ENCODE results near the gene ATP10B.

The ATP10B gene

GRCh38 chr5:160657068-160657507 is 194.9 kb downstream of the ATP10B start:
- DNase-seq: no peak
- in situ Hi-C loops (cut with HindIII; ENCODE audit: low pct_ligation_motif_present, low pct_unique_long_range_greater_than_20kb, low sequenced_read_pairs): no loop called here

- in situ Hi-C loops (cut with HindIII; ENCODE audit: low pct_ligation_motif_present, low pct_unique_long_range_greater_than_20kb, low sequenced_read_pairs): no loop called here
- no peak for DNase-seq
Observed at GRCh38 chr5:160655717-160656116, 196.3 kb downstream of the ATP10B start.

DNA sequence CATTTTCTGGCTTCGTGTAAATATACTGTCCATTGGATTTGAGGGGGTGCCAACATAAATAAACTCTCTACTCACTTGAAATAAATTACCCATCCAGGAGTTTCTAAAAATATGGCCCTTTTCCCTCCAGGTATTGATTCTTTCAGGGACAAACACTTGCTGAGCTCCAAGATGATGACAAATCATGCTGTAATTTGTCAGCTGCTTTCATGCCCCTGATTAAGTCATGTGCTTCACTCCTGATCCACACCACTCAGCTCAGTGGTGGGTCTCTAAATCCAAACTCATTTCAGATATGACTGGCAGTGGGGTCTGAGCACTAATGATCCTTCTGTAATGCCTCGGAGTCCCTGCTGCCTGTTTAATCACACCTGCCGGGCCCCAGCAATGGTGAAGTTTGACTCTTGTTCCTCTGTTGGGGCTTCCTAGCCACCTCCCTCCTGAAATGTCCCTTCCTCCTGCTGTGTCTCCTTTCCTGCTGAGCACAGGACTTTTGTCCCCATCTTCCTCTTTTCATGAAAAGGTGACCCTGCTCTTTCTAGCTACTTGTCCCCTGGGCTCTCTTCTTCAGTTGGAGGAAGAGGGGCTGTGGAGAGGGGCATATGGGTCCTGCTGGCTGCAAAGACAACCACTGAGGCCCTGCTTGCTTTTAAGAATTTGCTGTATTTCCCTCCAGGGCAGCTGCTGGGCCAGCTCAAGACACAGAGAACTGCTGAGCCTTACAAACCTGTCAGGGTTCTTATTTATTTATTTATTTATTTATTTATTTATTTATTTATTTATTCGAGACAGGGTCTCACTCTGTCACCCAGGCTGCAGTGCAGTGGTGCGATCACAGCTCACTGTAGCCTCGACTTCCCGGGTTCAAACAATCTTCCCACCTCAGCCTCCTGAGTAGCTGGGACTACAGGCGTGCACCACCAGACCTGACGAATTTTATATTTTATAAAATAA is 200.0 kb downstream of the ATP10B start:
- no peak for DNase-seq
- in situ Hi-C loops (cut with HindIII; ENCODE audit: low pct_ligation_motif_present, low pct_unique_long_range_greater_than_20kb, low sequenced_read_pairs): no loop called here

- in situ Hi-C loops (cut with HindIII; ENCODE audit: low pct_ligation_motif_present, low pct_unique_long_range_greater_than_20kb, low sequenced_read_pairs): no loop called here
- peak; percentile 1 for DNase-seq
Observed at GRCh38 chr5:160649304-160649703, 202.7 kb downstream of the ATP10B start.

- no peak for DNase-seq
- in situ Hi-C loops (cut with HindIII; ENCODE audit: low pct_ligation_motif_present, low pct_unique_long_range_greater_than_20kb, low sequenced_read_pairs): no loop called here
Observed at GRCh38 chr5:160646033-160646432, 206.0 kb downstream of the ATP10B start.

DNA sequence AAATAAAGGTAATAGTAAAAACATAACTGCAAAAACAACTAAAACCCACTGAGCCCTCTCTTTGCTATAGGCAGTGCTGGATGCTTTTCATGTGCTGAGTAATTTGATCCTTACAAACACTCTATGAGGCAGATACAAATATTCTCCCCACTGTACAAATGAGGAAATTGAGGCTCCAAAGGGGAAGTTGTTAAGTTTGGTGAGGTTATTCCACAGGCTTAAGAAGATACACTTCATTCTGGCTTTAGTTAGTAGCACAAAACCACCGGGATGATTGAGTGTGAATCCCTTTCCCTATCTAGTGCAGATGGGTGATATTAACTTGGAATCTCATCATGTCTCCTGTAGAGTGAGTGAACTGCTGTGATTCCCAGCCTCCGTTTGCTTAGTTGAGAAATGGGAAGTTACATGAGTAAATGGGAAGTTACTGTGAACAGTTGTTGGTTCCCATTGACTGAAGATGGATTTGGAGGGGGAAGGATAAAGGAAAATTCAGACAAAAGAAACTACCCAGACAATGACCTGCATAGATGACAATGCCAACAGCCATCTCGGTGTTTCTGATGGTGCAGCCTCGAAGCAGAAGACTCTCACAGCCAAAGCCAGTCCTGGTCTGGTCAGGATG is 208.3 kb downstream of the ATP10B start:
- no peak for DNase-seq

DNA sequence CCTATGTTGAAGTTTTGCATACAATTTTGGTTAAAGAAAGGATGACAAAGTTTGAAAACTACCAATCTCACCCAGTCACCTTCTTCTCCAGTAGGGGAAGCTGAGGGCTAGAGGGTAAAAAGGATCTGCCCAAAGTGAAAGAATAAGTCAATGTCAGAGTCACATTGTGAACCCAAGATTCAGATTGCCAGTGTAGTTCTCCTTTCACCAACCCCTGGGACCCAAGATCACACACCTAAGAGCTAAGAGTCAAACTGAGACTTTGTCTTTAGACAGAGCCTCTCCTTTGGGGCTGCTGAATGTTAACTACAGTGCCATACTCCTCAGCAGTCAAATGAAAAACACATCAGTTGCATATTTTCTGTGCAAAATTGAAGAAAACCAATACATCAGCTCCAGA is 210.6 kb downstream of the ATP10B start:
- no peak for DNase-seq
- in situ Hi-C loops (cut with HindIII; ENCODE audit: low pct_ligation_motif_present, low pct_unique_long_range_greater_than_20kb, low sequenced_read_pairs): no loop called here

More for the DNA sequence above, 208.3 kb downstream of the ATP10B start:
- in situ Hi-C loops (cut with HindIII; ENCODE audit: low pct_ligation_motif_present, low pct_unique_long_range_greater_than_20kb, low sequenced_read_pairs): no loop called here

DNA sequence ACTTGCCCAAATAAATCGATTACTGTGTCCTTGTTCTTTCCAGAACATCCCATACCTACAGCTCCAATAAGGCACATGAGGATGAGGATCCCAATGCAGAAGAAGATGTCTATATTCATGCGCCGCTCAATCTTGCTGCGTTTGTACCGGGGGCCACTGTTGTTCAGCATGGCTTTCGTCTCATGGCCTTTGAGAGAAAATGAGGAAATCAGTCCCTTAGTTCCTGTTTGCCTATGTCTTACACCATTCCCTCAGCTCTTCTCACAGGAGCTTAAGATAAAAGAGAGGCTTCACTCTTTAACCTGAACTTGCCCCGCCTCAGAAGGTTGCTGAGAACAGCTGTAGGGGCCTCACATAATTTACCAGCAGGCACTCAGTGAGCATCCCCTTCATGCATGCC is 211.6 kb downstream of the ATP10B start:
- in situ Hi-C loops (cut with HindIII; ENCODE audit: low pct_ligation_motif_present, low pct_unique_long_range_greater_than_20kb, low sequenced_read_pairs): no loop called here
- no peak for DNase-seq

DNA sequence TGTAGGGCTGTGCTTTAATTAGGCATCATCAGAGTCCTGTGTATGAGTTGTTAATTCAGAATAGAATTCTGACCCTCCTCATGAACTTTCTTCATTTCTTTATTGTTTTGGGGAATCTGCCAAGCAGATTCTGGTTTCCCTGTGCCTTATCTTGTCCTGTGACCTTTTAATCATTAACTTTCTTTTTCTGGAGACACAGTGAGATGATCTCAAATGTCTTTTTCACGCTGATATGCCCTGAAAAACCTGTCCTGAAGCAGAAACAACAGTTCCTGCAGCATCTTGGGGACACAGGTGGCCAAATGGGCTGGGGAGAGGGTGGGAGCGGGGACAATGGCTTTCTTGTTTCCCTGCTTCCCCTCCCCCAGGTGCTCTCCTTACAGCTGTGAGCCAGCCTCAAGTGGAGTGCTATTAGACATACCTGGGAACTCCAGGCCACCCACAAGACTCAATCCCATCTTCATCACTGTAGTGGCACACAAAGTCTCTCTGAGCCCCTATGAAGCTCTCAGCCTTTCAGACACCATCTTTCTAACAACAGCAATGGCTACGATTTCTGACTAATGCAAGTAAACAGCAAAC is 213.8 kb downstream of the ATP10B start:
- no peak for DNase-seq
- in situ Hi-C loops (cut with HindIII; ENCODE audit: low pct_ligation_motif_present, low pct_unique_long_range_greater_than_20kb, low sequenced_read_pairs): no loop called here

- no peak for DNase-seq
- in situ Hi-C loops (cut with HindIII; ENCODE audit: low pct_ligation_motif_present, low pct_unique_long_range_greater_than_20kb, low sequenced_read_pairs): no loop called here
Observed at GRCh38 chr5:160637357-160638090, 214.5 kb downstream of the ATP10B start.

DNA sequence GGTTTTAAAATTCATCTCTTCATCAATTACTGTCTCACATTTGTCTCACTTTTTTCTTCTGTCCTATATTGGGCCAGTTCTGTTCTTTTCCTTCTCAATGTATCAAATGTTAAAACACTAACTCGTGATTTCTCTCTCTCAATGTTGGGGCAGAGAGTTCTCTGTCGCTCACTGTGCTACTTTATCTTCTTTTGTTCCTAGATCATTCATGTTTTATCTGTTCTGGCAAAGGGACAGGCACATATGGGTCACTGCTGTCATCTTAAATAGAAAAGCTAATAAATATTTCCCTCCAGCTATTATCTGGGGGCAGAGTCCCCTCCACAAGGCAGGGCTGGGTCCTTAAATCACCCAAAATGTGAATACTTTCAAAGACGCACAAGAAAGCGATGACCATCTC is 216.3 kb downstream of the ATP10B start:
- in situ Hi-C loops (cut with HindIII; ENCODE audit: low pct_ligation_motif_present, low pct_unique_long_range_greater_than_20kb, low sequenced_read_pairs): no loop called here
- DNase-seq: no peak

DNA sequence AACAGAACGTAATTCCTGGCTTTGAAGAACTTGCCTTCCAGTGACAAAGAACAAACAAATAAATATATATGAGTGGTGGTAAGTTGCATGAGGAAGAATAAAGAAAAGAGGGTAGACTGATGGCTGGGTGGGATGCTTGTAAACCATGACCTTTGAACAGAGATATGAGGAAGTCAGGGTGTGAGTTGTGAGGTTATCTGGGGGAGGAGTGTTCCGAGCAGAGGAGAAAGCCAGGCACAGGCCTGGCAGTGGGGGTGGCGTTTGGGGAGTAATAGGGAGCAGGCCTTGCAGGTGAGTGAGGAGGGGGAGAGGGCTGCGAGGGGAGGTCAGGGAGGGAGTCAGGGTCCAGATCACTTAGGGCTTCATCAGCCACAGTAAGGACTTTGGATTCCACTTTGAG is 217.0 kb downstream of the ATP10B start:
- no peak for DNase-seq
- in situ Hi-C loops (cut with HindIII; ENCODE audit: low pct_ligation_motif_present, low pct_unique_long_range_greater_than_20kb, low sequenced_read_pairs): no loop called here

DNA sequence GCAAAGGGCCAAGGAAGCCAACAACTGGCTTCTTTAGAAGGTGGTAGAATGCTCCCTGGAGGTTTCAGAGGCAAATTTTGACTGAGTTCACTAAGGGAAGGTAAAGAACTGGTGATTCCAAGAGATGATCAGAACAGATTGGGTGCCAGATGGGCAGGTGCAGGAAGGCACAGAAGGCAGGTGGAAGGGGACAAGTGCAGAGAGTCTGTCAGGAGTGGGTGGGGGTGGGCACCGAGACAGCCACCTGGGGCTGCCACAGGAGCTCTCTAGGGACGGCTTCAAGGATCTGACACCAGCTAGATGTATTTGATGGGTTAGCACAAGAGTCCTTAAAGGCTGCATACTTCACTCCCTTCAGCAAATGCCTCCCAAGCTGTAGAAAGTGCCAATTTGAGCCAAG is 223.0 kb downstream of the ATP10B start:
- in situ Hi-C loops (cut with HindIII; ENCODE audit: low pct_ligation_motif_present, low pct_unique_long_range_greater_than_20kb, low sequenced_read_pairs): no loop called here
- DNase-seq: no peak

DNA sequence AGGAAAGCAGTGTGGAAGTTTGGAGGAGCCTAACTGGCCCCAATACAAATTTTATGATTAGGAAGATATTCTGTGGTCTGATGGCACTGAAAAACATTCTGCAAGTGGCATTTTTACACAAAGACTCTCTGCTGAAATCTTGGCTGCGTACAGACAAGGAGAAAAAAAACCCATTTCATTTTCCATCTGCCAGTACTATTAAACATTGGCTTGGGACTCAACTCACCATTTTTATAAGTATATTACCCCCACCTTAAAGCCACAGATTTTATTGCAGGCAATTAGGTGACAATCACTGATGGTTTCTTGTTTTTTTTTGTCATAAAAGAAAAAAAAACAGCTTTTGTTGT is 223.4 kb downstream of the ATP10B start:
- DNase-seq: no peak
- in situ Hi-C loops (cut with HindIII; ENCODE audit: low pct_ligation_motif_present, low pct_unique_long_range_greater_than_20kb, low sequenced_read_pairs): no loop called here

DNA sequence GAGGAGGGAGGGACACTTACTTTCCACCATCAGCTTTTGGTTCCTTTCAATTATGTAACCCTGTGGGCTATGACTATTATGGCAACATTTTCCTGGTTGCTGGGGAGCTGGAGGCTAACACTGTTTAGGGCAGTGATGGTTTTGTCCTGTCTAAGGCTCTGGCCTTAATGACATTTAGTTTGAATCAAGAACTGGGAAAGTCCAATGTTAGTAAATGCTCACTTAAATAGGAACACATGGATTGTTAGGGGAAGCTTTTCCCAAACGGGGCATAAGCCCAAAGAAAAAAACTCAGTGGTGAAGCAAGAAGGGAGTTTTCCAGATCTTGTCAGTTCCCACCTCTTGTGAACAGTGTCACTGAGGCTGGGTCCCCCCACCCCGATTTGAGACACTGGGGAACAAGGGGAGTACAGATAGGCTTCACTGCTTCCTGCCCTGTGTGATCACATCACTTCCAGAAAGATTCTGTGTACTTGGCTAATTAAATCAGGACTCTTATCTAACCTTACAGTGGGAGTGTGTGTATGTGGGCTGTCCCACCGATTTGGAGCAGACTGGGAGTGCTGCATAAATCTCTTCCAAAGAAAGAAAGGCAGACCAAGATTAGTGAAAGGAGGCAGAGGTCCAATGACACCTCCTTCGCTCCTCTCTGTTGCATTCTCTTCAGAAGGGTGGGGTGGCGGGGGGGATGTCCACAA is 223.9 kb downstream of the ATP10B start:
- in situ Hi-C loops (cut with HindIII; ENCODE audit: low pct_ligation_motif_present, low pct_unique_long_range_greater_than_20kb, low sequenced_read_pairs): no loop called here
- no peak for DNase-seq

DNA sequence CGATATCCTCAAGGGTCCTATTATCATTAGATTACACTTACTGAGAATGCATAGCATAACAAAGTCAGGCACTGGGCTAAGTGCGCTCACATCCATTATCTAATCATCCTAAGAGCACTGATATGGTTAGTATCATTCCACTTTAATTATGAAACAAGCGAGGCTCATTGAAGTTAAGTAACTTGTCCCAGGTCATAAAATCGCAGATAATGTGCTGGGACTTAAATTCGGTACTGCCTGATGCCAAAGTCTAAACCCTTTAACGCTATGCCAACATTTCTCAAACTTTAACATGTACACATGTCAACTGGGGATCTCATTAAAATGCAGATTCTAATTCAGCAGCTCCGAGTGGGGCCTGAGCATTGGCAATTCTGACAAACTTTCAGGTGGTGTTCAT is 225.7 kb downstream of the ATP10B start:
- in situ Hi-C loops (cut with HindIII; ENCODE audit: low pct_ligation_motif_present, low pct_unique_long_range_greater_than_20kb, low sequenced_read_pairs): no loop called here
- DNase-seq: no peak

DNA sequence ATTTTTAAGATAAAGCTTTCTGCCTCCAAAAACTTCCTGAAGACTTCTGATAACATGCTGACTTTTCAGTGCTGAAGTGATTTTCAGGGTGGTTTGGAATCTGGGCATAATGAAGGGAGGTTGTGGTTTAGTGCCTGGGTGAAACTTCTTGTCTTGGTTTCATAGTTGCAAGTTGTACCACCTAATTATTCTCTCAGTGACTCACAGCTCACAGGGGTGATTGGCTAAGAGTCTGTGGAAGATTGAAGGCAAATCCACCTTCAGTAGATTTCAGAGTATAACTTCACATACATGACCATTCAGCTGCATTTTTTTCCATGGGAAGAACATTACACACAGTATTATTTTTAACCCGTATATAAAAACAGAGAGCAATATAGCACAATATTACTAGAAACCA is 230.5 kb downstream of the ATP10B start:
- no peak for DNase-seq
- in situ Hi-C loops (cut with HindIII; ENCODE audit: low pct_ligation_motif_present, low pct_unique_long_range_greater_than_20kb, low sequenced_read_pairs): no loop called here

GRCh38 chr5:160620401-160620800 is 231.6 kb downstream of the ATP10B start:
- in situ Hi-C loops (cut with HindIII; ENCODE audit: low pct_ligation_motif_present, low pct_unique_long_range_greater_than_20kb, low sequenced_read_pairs): no loop called here
- DNase-seq: no peak
